Gastrocnemius medialis (tissue), 4 donors: ENCODE results near the gene CLDN3. TPM values are rescaled to one million over a fixed set of nuclear protein-coding genes. Genes with fewer than 3 reads are reported as not detected.
"Not testable (repeated sequence)": the region's sequence is repeated elsewhere in the genome, so short reads cannot be mapped to it uniquely, and the experiment has no call there.

Experiments used
- ATAC-seq, 2 donors: fragments of 150-250 bp; one replicate each; pipeline ENCODE4 v1.9.1; 2016
- DNase-seq, 2 donors: peaks; one replicate each; pipeline ENCODE4 v3.0.0-alpha.2; 2019
- H3K27ac ChIP-seq, 4 donors: fragments of 200-600 bp; sonication (generic); 1 replicate in 1 of 4; 2 replicates in 3 of 4; pipeline ENCODE4 v1.5.1; 2016 to 2018; ENCODE audit warnings: mild to moderate bottlenecking in 2 of 4, moderate library complexity in 1 of 4
- H3K27me3 ChIP-seq, 3 donors: fragments of 200-600 bp; sonication (generic) in 2 of 3; 1 replicate in 1 of 3; 2 replicates in 2 of 3; pipeline versions ENCODE4 v1.5.1 to v1.6.0; 2016 to 2019; ENCODE audit warnings: mild to moderate bottlenecking in 1 of 3, moderate library complexity in 1 of 3
- H3K36me3 ChIP-seq, 2 donors: fragments of 200-600 bp; sonication (generic) in 1 of 2; one replicate each; pipeline ENCODE4 v1.5.1; 2017 to 2018
- H3K4me1 ChIP-seq, 2 donors: fragments of 200-600 bp; sonication (generic) in 1 of 2; one replicate each; pipeline ENCODE4 v1.5.1; 2016 to 2017; ENCODE audit warnings: mild to moderate bottlenecking in 2 of 2
- H3K4me3 ChIP-seq, 4 donors: fragments of 200-600 bp; sonication (generic) in 3 of 4; 1 replicate in 1 of 4; 2 replicates in 3 of 4; pipeline ENCODE4 v1.5.1; 2016 to 2019; ENCODE audit warnings: mild to moderate bottlenecking in 2 of 4
- H3K9me3 ChIP-seq, 3 donors: fragments of 200-600 bp; sonication (generic) in 2 of 3; 1 replicate in 1 of 3; 2 replicates in 2 of 3; pipeline ENCODE4 v1.5.1; 2016 to 2019
- POLR2A ChIP-seq, 2 donors: fragments of 450-650 bp; IDR thresholded peaks; one replicate each; pipeline ENCODE4 v1.6.1; 2017; ENCODE audit warnings: antibody characterized with exemption in 2 of 2, mild to moderate bottlenecking in 2 of 2, moderate library complexity in 2 of 2
- in situ Hi-C, 4 donors: fragments of 200-750 bp; cut with MboI; loops; one replicate each; pipeline versions ENCODE4 v1.15.0 to v1.8.0; 2017; ENCODE audit warnings: low sequenced_read_pairs in 4 of 4
- intact Hi-C: fragments of 100-400 bp; cut with DNase I; formaldehyde crosslinking; loops from one replicate; pipeline ENCODE4 v1.15.1; 2023; ENCODE audit warnings: low total_unique reads
- total RNA-seq, 4 donors: library from RNA; depleted of rRNA; stranded (reverse); fragments of >200 nt; gene quantifications; one replicate each; pipeline versions ENCODE4 v1.1.0 to v1.2.3, GENCODE V29; 2016
- TF ChIP-seq, protein P1 (sequence below), 5 experiments: fragments of 450-650 bp in 3 of 5; fragments of 200-600 bp in 2 of 5; sonication (generic) in 2 of 5; IDR thresholded peaks in 4 of 5; conservative IDR thresholded peaks in 1 of 5; 1 replicate in 4 of 5; 2 replicates in 1 of 5; pipeline ENCODE4 v1.5.1; 2016 to 2019; ENCODE audit warnings: antibody characterized with exemption in 5 of 5, mild to moderate bottlenecking in 3 of 5, moderate library complexity in 3 of 5

CLDN3 gene
- total RNA-seq, 4 donors from 2014 or later, result 5.0 TPM; not detected in 3

DNA sequence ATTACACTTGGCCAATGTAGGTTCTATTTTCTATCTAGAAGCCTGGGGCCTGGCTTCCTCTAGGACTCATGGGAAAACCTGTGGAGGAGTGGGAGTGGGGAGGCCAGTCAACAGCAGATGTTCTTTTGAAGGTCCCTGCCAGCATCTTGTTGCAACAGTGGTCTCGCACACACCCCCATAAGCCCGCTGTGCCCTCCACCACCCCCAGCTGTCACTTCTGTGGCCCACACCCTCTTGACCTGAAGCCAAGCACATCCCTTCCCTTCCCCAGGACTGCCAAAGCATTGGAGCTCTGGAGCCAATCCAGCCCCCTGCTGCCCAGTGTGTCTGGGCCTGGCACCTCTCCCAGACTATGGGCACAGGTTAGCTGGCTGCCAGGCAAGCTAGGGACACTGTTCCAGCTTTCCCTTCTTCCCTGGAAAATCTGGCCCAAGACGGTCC lies 48.7 kb downstream of the CLDN3 start:
- no peak overlapping the region for H3K4me3 ChIP-seq
- H3K27ac ChIP-seq, result peak overlapping the region; percentile 48 to 77 (median 68)
- peaks cover 10 to 28% of the 10 kb centered on the region in 2 donors for H3K4me1 ChIP-seq
- no peaks in the 10 kb centered on the region for H3K27me3 ChIP-seq
- ATAC-seq (peak; percentile 67 to 75), DNase-seq (peak; percentile 64 to 91)
- TF ChIP-seq POLR2A (IDR thresholded peaks at IDR 0.05), result no peak
- TF ChIP-seq, protein P1, sequence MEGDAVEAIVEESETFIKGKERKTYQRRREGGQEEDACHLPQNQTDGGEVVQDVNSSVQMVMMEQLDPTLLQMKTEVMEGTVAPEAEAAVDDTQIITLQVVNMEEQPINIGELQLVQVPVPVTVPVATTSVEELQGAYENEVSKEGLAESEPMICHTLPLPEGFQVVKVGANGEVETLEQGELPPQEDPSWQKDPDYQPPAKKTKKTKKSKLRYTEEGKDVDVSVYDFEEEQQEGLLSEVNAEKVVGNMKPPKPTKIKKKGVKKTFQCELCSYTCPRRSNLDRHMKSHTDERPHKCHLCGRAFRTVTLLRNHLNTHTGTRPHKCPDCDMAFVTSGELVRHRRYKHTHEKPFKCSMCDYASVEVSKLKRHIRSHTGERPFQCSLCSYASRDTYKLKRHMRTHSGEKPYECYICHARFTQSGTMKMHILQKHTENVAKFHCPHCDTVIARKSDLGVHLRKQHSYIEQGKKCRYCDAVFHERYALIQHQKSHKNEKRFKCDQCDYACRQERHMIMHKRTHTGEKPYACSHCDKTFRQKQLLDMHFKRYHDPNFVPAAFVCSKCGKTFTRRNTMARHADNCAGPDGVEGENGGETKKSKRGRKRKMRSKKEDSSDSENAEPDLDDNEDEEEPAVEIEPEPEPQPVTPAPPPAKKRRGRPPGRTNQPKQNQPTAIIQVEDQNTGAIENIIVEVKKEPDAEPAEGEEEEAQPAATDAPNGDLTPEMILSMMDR (IDR thresholded peaks at IDR 0.05 in 4 of 5, conservative IDR thresholded peaks at IDR 0.05 in 1 of 5), result no peak
- H3K36me3 ChIP-seq, result no peaks in the 10 kb centered on the region
- intact Hi-C loops, result loop anchor here (1.0 kb wide), 1 partner anchor 164 kb away; the partner anchor contains the start of gene BCL7B
- in situ Hi-C loops, result loop anchor here in 1 of 4 donors (5.0 kb wide), 1 partner anchor 114 kb away; no protein-coding TSS in a partner anchor
- H3K9me3 ChIP-seq, result no peaks in the 10 kb centered on the region

DNA sequence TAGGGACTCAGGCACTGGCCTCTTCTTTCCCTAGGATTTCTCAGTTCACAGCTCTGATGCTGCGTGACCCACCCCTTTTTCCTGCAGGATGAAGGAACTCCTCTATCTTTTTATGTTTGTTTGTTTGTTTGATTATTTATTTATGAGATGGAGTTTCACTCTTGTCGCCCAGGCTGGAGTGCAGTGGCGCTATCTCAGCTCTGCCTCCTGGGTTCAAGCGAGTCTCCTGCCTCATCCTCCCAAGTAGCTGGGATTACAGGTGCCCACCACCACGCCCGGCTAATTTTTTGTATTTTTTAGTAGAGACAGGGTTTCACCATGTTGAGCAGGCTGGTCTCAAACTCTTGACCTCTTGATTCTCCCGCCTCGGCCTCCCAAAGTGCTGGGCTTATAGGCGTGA lies 49.6 kb downstream of the CLDN3 start:
- in situ Hi-C loops, result loop anchor here in 1 of 4 donors (5.0 kb wide), 1 partner anchor 113 kb away; no protein-coding TSS in a partner anchor
- ATAC-seq, intact Hi-C loops, DNase-seq, H3K4me3 ChIP-seq, H3K27me3 ChIP-seq, H3K36me3 ChIP-seq, H3K9me3 ChIP-seq: not testable (repeated sequence)
- Histone ChIP-seq H3K27ac (peak overlapping the region in 1 of 4 donors; percentile 33), H3K4me1 (peaks cover 10 to 28% of the 10 kb centered on the region in 2 donors)

DNA sequence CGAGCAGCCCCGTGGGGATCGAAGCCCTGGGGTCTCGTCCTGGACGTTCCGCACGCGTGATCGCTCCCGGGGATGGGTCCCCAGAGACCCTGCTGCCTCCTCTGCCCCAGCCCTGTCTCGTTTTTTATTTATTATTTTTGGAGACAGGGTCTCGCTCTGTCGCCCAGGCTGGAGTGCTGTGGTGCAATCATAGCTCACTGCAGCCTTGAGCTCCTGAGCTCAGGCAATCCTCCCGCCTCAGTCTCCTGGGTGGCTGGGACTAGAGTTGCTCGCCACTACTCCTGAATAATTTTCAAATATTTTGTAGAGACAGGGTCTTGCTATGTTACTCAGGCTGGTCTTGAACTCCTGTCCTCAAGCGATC lies 50.3 kb downstream of the CLDN3 start:
- TF ChIP-seq POLR2A (IDR thresholded peaks at IDR 0.05), result no peak
- TF ChIP-seq, protein P1 (IDR thresholded peaks at IDR 0.05 in 4 of 5, conservative IDR thresholded peaks at IDR 0.05 in 1 of 5), result no peak

More for the DNA sequence above, 50.3 kb downstream of the CLDN3 start:
- DNase-seq, result no peak
- H3K27me3 ChIP-seq, result no peaks in the 10 kb centered on the region
- peaks cover 10 to 28% of the 10 kb centered on the region in 2 donors for H3K4me1 ChIP-seq
- in situ Hi-C loops, result loop anchor here in 2 of 4 donors (5.0 to 10.0 kb wide), 2 partner anchors 105 to 112 kb away; no protein-coding TSS in a partner anchor
- H3K27ac ChIP-seq, result peak overlapping the region in 3 of 4 donors; percentile 33 to 50 (median 36)
- peak; percentile 11 to 13 for ATAC-seq
- H3K4me3 ChIP-seq, result peak overlapping the region; percentile 52 to 90 (median 62)
- intact Hi-C loops, result loop anchor here (1.0 to 5.0 kb wide), 2 partner anchors 19 to 37 kb away; partner anchors contain the start of genes ABHD11, BUD23 and DNAJC30
- no peaks in the 10 kb centered on the region for H3K9me3 ChIP-seq
- H3K36me3 ChIP-seq, result no peaks in the 10 kb centered on the region

Other genes starting within 250 kb of the CLDN3 start
- gene BAZ1B, start 248.0 kb downstream of the CLDN3 start, total RNA-seq, result 10 to 100 TPM; 31.2 to 47.0 (median 42.0) TPM
- 100 to 1,000 TPM; 107 to 166 (median 119) TPM for gene BCL7B, start 212.6 kb downstream of the CLDN3 start, total RNA-seq
- 10 to 100 TPM; 14.4 to 32.9 (median 22.0) TPM for gene TBL2, start 191.7 kb downstream of the CLDN3 start, total RNA-seq
- gene MLXIPL, start 145.7 kb downstream of the CLDN3 start, total RNA-seq, result 100 to 1,000 TPM in 1 of 4 donors, 10 to 100 TPM in 1, 1 to 10 TPM in 2; 7.6 to 107 (median 29.2) TPM
- 1 to 10 TPM in 2 of 4 donors, under 1 TPM in 2; 0.64 to 2.5 (median 1.4) TPM for gene VPS37D, start 102.4 kb downstream of the CLDN3 start, total RNA-seq
- gene DNAJC30, start 86.8 kb downstream of the CLDN3 start, total RNA-seq, result 10 to 100 TPM in 1 of 4 donors, 1 to 10 TPM in 3; 3.9 to 10.5 (median 5.6) TPM
- gene BUD23, start 86.7 kb downstream of the CLDN3 start, total RNA-seq, result 100 to 1,000 TPM in 3 of 4 donors, 10 to 100 TPM in 1; 83.9 to 128 (median 114) TPM
- gene STX1A, start 50.6 kb downstream of the CLDN3 start, total RNA-seq, result 1 to 10 TPM in 3 of 4 donors, under 1 TPM in 1; 0.83 to 8.1 (median 3.2) TPM
- 1 to 10 TPM; 3.2 to 9.4 (median 7.6) TPM for gene ABHD11, start 31.5 kb downstream of the CLDN3 start, total RNA-seq
- gene CLDN4, start 60.7 kb upstream of the CLDN3 start, total RNA-seq, result 1 to 10 TPM in 1 of 4 donors, under 1 TPM in 3; 0.16 to 3.7 (median 0.42) TPM
- 1 to 10 TPM in 1 of 4 donors, under 1 TPM in 3; 0.36 to 1.5 (median 0.53) TPM for gene METTL27, start 72.2 kb upstream of the CLDN3 start, total RNA-seq
- not detected for gene TMEM270, start 90.9 kb upstream of the CLDN3 start, total RNA-seq